Karpas-422 (cell line): ENCODE measurements around the gene SH3BP2. TPM values are rescaled to one million over a fixed set of nuclear protein-coding genes. Genes with fewer than 3 reads are reported as not detected.
A peak's percentile ranks its signal among the peaks of the same experiment; 100 is the strongest.

ENCODE experiments used
- DNase-seq: peaks from one replicate; pipeline ENCODE4 v3.0.0-alpha.2; 2015
- H2AFZ ChIP-seq: fragments of 200-600 bp; sonication (generic); 2 replicates; pipeline ENCODE4 v1.6.1; 2014; ENCODE audit warnings: antibody characterized with exemption, low read length, mixed read lengths
- H3K27ac ChIP-seq: fragments of 200-600 bp; sonication (generic); 2 replicates; pipeline ENCODE4 v1.5.1; 2014; ENCODE audit warnings: mild to moderate bottlenecking, low read length, moderate library complexity
- H3K27me3 ChIP-seq: fragments of 200-600 bp; sonication (generic); 2 replicates; pipeline ENCODE4 v1.6.1; 2014; ENCODE audit warnings: low read length, mixed read lengths
- H3K36me3 ChIP-seq: fragments of 200-600 bp; sonication (generic); 2 replicates; pipeline ENCODE4 v1.6.1; 2014; ENCODE audit warnings: low read length, mixed read lengths; ENCODE audit not compliant: insufficient read depth
- H3K4me1 ChIP-seq: fragments of 200-600 bp; sonication (generic); 2 replicates; pipeline ENCODE4 v1.6.1; 2014; ENCODE audit warnings: mild to moderate bottlenecking, low read length, mixed read lengths
- H3K4me2 ChIP-seq: fragments of 200-600 bp; sonication (generic); 2 replicates; pipeline ENCODE4 v1.6.1; 2014; ENCODE audit warnings: low read length, low read depth, mild to moderate bottlenecking; ENCODE audit not compliant: poor library complexity, severe bottlenecking
- H3K4me3 ChIP-seq: fragments of 200-600 bp; sonication (generic); 2 replicates; pipeline ENCODE4 v1.5.1; 2014; ENCODE audit warnings: mild to moderate bottlenecking, antibody characterized with exemption, low read length, mixed read lengths
- H3K79me2 ChIP-seq: fragments of 200-600 bp; sonication (generic); 2 replicates; pipeline ENCODE4 v1.6.1; 2014; ENCODE audit warnings: mild to moderate bottlenecking, low read length, mixed read lengths
- H3K9ac ChIP-seq: fragments of 200-600 bp; sonication (generic); 2 replicates; pipeline ENCODE4 v1.6.0; 2014; ENCODE audit warnings: low read length
- H3K9me2 ChIP-seq: fragments of 200-600 bp; sonication (generic), shearing (Covaris generic); replicated peaks from 2 replicates; pipeline ENCODE4 v1.6.0; 2014; ENCODE audit warnings: mild to moderate bottlenecking, low read length, moderate library complexity; ENCODE audit not compliant: insufficient read depth
- H3K9me3 ChIP-seq: fragments of 300-700, 200-600 bp; sonication (generic); 2 replicates; pipeline ENCODE4 v1.6.1; 2014; ENCODE audit warnings: low read length, mixed read lengths
- H4K20me1 ChIP-seq: fragments of 200-600 bp; sonication (generic); 2 replicates; pipeline ENCODE4 v1.6.1; 2014; ENCODE audit warnings: mild to moderate bottlenecking, antibody characterized with exemption, low read length, low read depth; ENCODE audit not compliant: insufficient read depth
- total RNA-seq: library from RNA; depleted of rRNA; stranded (reverse); fragments of >200 nt; shearing (Covaris generic); gene quantifications from 2 replicates; pipeline ENCODE4 v1.2.3, GENCODE V29; 2014; ENCODE audit warnings: low replicate concordance

Gene SH3BP2
- total RNA-seq, 1 experiment from 2014 or later: 17.2 TPM

DNA sequence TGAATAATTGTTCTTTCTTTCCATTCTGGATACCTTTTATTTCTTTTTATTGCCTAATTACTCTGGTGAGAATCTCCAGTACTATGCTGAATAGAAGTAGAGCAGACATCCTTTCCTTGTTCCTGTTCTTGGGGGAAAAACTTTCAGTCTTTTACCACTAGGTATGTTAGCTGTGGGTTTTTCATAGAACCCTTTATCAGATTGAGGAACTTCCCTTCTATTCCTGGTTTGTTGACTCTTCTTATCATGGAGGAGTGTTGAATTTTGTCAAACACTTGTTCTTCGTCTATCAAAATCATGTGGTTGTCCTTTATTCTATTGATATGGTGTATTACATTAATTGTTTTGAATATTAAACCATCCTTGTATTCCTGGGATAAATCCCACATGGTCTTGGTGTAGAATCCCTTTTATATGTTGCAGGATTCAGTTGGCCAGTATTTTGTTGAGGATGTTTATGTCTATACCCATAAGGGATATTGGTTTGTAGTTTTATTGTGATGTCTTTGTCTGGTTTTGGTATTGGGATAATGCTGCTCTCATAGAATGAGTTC lies 23.6 kb downstream of the SH3BP2 start:
- H4K20me1 ChIP-seq: peaks cover 24% of the 10 kb centered on the region
- no peak overlapping the region for H3K4me3 ChIP-seq
- peaks cover 57% of the 10 kb centered on the region for H3K4me1 ChIP-seq
- no peak overlapping the region for H2AFZ ChIP-seq
- no peak overlapping the region for H3K27ac ChIP-seq
- no peaks in the 10 kb centered on the region for H3K9me2 ChIP-seq
- no peak overlapping the region for H3K4me2 ChIP-seq
- peaks cover 38% of the 10 kb centered on the region for H3K79me2 ChIP-seq
- H3K9ac ChIP-seq: no peak overlapping the region
- H3K27me3 ChIP-seq: no peaks in the 10 kb centered on the region
- no peaks in the 10 kb centered on the region for H3K36me3 ChIP-seq
- DNase-seq: no peak
- no peaks in the 10 kb centered on the region for H3K9me3 ChIP-seq

DNA sequence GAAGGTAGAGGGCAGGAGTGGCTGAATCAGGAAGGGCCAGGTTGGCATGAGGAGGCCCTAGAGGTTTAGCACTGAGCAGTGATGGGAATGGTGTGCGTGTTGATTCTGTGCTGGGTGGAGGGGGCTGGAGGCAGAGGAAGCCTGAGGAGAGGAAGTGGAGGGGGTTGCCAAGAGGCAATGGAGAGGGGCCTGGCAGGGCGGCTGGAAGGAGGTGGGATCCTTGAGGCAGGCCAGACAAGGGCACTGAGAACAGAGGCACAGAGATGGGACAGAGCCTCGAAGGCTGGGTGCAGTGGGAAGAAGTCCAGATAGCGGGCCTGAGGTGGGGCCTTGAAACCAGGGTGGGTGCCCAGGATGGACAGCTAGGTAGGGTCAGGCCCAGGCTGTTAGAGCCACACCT lies 24.3 kb downstream of the SH3BP2 start:
- H3K9me3 ChIP-seq: no peaks in the 10 kb centered on the region
- H3K27ac ChIP-seq: no peak overlapping the region
- no peak overlapping the region for H3K4me3 ChIP-seq
- no peaks in the 10 kb centered on the region for H3K27me3 ChIP-seq
- peak overlapping the region; percentile 71 for H3K4me2 ChIP-seq
- H3K79me2 ChIP-seq: peaks cover 38% of the 10 kb centered on the region
- peaks cover 50% of the 10 kb centered on the region for H3K4me1 ChIP-seq
- no peaks in the 10 kb centered on the region for H3K9me2 ChIP-seq
- no peak for DNase-seq
- H3K9ac ChIP-seq: no peak overlapping the region
- H3K36me3 ChIP-seq: no peaks in the 10 kb centered on the region
- no peak overlapping the region for H2AFZ ChIP-seq
- peaks cover 24% of the 10 kb centered on the region for H4K20me1 ChIP-seq

DNA sequence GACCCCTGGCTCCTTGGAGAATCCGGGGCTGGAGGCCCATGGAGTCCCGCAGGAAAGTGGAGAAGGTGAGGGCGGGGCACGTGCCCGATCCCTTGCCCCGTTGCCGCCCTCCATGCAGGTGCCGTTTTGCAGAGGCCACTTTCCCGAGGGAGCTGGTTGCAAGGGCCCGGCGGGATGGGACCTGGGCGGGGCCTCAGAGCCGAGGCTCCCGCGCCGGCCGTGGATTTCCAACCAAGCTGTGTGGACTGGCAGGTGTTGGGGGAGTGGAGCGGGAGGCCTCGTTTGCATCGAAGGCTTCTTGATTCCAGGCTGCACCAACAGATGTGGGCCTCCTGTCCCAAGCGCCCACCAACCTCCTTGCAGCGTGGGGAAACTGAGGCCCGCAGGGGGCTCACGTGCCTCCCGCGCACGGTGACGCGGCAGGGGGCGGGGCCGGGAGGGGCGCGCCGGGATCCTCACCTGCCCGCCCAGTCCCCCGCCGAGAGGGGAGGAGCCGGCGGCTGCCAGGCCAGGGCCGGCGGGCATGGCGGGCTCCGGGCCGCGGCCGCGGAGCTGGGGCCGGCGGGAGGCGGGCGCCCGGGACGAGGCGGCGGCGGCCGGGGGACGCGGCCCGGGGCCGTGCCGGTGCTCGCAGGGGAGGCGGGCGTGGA lies 24.9 kb downstream of the SH3BP2 start:
- H3K27me3 ChIP-seq: no peaks in the 10 kb centered on the region
- peak; percentile 71 for DNase-seq
- peaks cover 24% of the 10 kb centered on the region for H4K20me1 ChIP-seq
- H3K4me3 ChIP-seq: peak overlapping the region; percentile 82
- no peaks in the 10 kb centered on the region for H3K9me2 ChIP-seq
- H3K27ac ChIP-seq: no peak overlapping the region; the same call in 1 of the 2 replicates
- H2AFZ ChIP-seq: no peak overlapping the region
- H3K4me2 ChIP-seq: peak overlapping the region; percentile 84
- H3K36me3 ChIP-seq: no peaks in the 10 kb centered on the region
- no peaks in the 10 kb centered on the region for H3K9me3 ChIP-seq
- H3K9ac ChIP-seq: peak overlapping the region; percentile 90
- H3K79me2 ChIP-seq: peaks cover 36% of the 10 kb centered on the region
- H3K4me1 ChIP-seq: peaks cover 46% of the 10 kb centered on the region

DNA sequence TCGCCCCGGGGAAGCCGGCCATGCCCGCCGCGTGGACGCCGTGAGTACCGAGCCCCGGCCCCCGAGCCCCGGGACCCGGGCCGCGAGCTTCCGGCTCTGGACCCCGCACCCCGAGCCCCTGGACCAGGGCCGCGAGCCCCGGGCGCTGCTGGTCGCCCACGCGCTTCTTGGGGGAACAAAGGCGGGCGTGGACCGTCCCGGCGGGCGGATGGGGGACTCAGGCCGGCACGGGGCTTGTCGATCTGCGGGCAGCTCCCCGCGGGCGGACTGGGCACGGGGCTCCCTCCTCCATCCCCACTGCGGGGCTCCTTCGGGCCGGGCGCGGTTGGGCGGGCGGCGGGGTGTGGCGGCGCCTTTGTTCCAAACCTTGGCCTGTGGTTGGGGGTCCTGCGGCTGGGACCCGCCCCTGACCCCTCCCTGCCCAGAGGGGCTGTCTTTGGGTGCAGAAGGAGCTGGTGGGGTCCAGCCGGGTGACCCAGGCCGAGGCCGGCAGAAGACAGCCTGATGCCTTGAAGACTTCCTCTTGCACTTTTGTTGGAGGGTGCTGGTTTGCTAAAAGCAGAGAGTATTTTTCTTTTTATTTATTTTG lies 25.6 kb downstream of the SH3BP2 start:
- Histone ChIP-seq H3K79me2 (peaks cover 30% of the 10 kb centered on the region), H3K9me2 (no peaks in the 10 kb centered on the region), H3K4me1 (peaks cover 40% of the 10 kb centered on the region), H2AFZ (no peak overlapping the region), H3K27ac (peak overlapping the region; percentile 34), H3K9me3 (no peaks in the 10 kb centered on the region), H4K20me1 (peaks cover 24% of the 10 kb centered on the region), H3K36me3 (no peaks in the 10 kb centered on the region), H3K9ac (peak overlapping the region; percentile 90), H3K27me3 (no peaks in the 10 kb centered on the region), H3K4me2 (peak overlapping the region; percentile 84), H3K4me3 (peak overlapping the region; percentile 82)
- DNase-seq: no peak

DNA sequence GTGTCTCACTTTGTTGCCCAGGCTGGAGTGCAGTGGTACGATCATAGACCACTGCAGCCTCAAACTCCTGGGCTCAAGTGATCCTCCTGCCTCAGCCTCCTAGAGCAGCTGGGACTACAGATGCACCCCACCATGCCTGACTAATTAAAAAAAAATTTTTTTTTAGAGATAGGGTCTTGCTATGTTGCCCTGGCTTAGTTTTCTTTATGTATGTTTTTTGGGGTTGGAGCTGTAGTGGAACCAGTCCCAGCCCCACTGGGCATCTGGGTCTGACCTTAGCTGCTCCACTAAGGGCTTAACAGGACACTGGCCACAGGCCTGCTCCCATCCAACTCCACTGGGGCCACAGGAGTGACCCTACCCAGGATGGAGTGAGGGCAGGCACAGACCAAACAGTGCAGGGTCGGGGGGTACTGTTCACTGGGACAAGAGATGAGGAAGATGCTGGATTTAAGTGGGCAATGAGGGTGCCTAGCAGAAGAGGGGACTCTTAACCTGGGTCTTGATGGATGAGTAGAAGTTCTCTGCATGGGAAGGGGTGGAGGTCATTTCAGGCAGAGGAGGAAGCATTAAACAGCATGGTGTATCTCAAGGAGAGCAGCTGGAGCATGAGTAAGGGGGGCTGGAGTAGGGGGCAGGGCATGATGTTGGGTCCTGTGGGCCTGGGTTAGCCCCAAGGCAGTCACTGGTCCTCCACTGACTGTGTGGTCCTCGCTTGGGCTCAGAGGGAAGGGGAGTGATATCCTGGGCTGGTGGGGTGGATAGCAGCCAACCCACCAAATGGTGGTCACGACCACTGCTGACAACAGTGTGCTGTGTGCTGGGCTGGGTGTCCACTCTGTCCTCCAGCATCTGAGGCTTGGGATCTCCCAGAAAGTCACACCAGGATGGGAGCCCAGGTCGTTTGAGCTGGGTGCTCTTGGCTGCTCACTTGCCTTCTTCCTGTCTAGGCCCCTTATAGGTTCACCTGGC lies 26.6 kb downstream of the SH3BP2 start:
- H2AFZ ChIP-seq: no peak overlapping the region
- H3K27me3 ChIP-seq: no peaks in the 10 kb centered on the region
- peaks cover 28% of the 10 kb centered on the region for H3K79me2 ChIP-seq
- H3K9me3 ChIP-seq: no peaks in the 10 kb centered on the region
- DNase-seq: no peak
- H3K9me2 ChIP-seq: no peaks in the 10 kb centered on the region
- no peaks in the 10 kb centered on the region; the same call in 1 of the 2 replicates for H3K36me3 ChIP-seq
- peaks cover 24% of the 10 kb centered on the region for H4K20me1 ChIP-seq
- H3K4me1 ChIP-seq: peaks cover 29% of the 10 kb centered on the region
- peak overlapping the region; percentile 82 for H3K4me3 ChIP-seq
- peak overlapping the region; percentile 84 for H3K4me2 ChIP-seq
- H3K27ac ChIP-seq: no peak overlapping the region
- no peak overlapping the region for H3K9ac ChIP-seq

DNA sequence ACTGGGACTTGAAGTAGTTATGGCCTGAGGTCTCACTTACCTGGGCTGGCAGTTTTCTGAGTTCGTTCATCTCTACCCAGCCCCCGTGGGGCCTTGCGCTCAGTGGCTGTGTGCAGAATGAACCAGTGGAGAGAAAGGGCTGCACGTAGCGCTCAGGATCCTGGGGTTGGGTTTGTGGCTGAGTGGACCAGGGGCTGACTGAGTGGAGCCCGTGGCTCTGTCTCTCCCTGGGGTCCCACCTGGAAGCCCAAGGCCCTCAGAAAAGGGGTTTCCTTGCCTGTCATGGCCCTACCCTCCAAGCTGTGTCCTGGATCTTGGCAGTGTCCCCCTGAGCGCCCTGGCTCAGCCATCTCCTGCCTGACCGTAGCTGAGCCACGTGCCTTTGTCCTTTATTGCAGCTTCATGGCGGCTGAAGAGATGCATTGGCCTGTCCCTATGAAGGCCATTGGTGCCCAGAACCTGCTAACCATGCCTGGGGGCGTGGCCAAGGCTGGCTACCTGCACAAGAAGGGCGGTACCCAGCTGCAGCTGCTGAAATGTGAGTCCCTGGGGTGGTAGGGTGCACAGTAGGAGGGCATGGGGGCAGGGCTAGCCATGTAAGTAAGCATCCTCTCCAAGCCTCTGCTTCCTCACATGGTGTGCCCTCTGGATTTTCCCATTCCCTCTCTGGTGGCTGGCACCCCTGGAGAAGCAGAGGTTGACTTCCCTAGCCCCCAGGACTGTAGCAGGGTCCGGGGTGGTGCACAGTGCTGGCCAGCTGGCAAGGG lies 27.5 kb downstream of the SH3BP2 start:
- no peak for DNase-seq
- Histone ChIP-seq H3K9me3 (no peaks in the 10 kb centered on the region), H3K27ac (no peak overlapping the region), H3K9ac (no peak overlapping the region), H2AFZ (no peak overlapping the region), H3K36me3 (no peaks in the 10 kb centered on the region; the same call in 1 of the 2 replicates), H3K79me2 (peaks cover 28% of the 10 kb centered on the region), H3K9me2 (no peaks in the 10 kb centered on the region), H3K4me1 (peaks cover 20% of the 10 kb centered on the region), H3K4me2 (no peak overlapping the region), H4K20me1 (peaks cover 16% of the 10 kb centered on the region), H3K27me3 (no peaks in the 10 kb centered on the region), H3K4me3 (no peak overlapping the region)

DNA sequence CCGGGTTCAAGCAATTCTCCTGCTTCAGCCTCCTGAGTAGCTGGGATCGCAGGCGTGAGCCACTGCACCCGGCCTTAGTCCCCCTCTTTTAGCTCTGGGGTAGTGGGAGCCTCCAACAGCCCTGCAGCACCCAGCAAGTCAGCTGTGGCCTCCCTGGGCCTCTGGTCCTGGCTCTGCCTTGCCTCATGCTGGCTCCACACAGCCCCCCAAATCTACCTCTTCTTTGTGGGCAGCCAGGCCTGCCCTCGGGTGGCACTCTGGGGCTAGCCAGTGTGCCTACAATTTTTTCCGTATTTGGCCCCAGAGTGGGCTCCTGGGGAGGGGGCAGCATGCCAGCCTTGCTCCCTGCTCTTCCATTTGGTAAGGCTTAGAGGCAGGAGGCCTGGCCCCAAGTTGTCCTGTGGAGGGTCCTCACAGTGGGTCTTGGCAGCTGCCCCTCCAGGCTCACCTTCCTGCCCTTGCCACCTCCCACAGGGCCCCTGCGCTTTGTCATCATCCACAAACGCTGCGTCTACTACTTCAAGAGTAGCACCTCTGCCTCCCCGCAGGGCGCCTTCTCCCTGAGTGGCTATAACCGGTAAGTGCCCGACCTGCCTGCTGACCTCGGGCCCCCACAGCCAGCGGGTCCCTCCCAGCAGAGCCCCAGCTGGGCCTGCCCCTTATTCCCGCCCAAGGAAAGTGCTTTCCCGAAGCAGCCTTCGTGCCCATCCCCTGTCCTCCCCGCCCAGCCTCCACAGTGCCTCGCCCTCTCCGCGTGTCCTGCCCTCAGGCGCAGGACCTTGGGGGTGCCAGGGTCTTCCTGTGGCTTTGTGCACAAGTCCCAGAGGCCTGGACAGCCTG lies 29.8 kb downstream of the SH3BP2 start:
- H3K4me2 ChIP-seq: no peak overlapping the region
- no peaks in the 10 kb centered on the region for H3K27me3 ChIP-seq
- H3K9me2 ChIP-seq: no peaks in the 10 kb centered on the region
- H3K27ac ChIP-seq: no peak overlapping the region
- DNase-seq: no peak
- no peak overlapping the region for H3K9ac ChIP-seq
- H3K4me3 ChIP-seq: no peak overlapping the region
- peaks cover 28% of the 10 kb centered on the region for H3K79me2 ChIP-seq
- peaks cover 14% of the 10 kb centered on the region for H3K4me1 ChIP-seq
- no peaks in the 10 kb centered on the region; the same call in 1 of the 2 replicates for H3K36me3 ChIP-seq
- H4K20me1 ChIP-seq: peaks cover 7% of the 10 kb centered on the region
- no peaks in the 10 kb centered on the region for H3K9me3 ChIP-seq
- no peak overlapping the region for H2AFZ ChIP-seq
